Limb (tissue), 2 donors: Measurements from ENCODE around the gene BCL2L12.

ENCODE experiments used
- DNase-seq, 2 donors: peaks; one replicate each; pipeline ENCODE4 v3.0.0-alpha.2; 2016; ENCODE audit errors: extremely low spot score in 2 of 2

BCL2L12 gene

DNA sequence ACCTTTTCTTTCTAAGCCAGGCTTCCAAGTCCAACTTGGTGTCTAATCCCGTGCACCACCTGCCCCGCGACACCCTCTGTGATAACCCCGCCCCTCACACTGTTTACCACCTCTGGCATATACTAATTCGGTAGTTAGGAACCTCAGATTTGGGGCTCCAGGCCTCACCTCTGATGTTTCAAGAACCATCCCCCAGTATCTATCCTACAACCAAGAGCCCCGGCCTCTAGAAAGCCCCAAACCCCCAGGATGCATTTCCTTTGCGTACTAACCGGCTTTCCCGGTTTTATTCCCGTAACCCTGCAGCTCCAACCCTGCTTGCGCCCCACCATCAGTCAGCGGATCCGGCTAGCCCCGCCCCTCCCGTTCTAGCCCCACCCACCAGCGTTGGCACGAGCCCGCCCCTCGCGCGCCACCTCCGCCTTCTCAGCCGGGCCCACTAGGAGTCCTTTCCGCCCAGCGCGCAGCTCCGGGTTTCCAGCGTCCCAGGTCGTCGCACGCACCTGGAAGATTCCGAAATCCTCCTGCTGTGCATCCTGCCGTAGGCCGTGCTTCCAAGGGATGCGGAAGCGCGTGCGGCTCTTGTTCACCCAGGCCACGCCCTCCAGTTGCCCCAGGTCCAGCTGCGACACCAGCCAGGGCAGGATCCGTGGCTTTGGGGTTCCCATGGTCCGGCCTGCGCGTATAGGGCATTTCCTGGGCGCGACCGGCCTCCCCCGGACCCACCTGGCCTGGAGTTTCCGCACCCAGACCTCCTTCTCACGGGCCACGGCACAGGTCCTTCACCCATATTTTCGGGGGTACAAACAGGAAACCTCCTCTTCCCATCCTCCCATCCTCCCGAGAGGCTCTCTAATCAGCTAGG is 1.3 kb upstream of the BCL2L12 start:
- peak; percentile 60 to 93 for DNase-seq

DNA sequence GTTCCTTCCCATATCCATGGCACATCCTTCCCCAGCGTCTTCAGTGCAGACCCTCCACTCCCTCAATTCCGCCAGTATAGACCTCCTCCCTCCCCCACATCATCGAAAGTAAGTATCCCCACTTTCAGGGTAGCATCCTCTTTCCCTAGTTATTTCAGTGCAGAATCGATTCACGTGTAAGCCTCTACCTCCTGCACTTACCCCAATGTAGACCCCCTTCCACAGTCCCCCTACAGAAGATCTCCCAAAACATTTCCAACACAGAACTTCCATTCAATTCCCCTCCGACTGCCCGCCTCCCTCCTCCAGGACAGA is 740 bp upstream of the BCL2L12 start:
- no peak for DNase-seq

DNA sequence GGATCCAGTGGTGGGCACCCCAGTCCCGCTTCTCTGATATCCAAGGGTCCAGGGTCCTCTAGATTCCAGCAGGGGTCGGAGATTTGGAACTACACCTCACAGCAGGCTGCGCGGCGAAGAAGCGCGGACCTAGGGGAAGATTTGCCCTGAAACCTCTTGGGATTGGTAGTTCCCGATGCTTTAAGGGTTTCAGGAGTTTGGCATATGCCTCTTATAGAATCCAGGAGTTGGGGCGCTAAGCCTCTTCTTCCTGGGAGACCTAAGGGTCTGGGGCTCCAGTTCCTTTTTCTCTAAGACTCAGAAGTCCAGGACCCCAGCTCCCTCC is 349 bp downstream of the BCL2L12 start:
- DNase-seq, result no peak

DNA sequence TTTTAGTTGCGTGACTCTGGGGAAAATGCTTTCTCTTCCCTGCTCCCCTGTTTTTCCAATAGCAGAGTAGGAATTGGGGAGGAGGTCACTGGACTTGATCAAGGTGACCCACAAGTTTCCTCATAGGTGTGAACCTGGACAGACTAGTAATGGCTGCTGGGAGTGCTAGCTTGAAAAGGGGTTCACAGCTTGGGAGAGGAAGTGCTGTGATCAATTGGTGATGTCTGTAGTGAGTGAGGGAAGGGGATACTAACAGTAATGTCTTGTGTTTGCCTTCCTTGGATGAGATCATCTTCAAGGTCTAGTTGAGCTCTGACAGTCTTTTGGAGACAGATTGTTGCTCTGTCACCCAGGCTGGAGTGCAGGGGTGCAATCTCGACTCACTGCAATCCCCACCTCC is 1.7 kb downstream of the BCL2L12 start:
- no peak for DNase-seq

DNA sequence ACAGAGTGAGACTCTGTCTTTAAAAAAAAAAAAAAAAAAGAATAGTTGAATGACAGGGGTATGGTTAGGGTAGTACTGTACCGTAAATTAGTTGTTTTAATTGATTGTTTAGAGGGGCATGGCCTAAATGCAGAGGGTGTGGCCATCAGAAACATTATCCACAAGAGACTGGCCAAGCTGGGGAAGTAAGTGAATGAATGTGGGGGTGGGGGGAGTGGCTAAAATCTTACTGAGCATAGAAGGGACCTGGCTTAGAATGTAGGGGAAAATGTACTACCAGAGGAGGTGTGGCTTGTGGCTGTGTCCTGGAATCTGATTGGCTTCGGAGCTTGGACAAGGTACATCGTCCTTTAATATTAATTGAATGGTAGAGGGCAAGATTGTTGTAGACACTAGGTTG is 3.8 kb downstream of the BCL2L12 start:
- DNase-seq, result no peak

DNA sequence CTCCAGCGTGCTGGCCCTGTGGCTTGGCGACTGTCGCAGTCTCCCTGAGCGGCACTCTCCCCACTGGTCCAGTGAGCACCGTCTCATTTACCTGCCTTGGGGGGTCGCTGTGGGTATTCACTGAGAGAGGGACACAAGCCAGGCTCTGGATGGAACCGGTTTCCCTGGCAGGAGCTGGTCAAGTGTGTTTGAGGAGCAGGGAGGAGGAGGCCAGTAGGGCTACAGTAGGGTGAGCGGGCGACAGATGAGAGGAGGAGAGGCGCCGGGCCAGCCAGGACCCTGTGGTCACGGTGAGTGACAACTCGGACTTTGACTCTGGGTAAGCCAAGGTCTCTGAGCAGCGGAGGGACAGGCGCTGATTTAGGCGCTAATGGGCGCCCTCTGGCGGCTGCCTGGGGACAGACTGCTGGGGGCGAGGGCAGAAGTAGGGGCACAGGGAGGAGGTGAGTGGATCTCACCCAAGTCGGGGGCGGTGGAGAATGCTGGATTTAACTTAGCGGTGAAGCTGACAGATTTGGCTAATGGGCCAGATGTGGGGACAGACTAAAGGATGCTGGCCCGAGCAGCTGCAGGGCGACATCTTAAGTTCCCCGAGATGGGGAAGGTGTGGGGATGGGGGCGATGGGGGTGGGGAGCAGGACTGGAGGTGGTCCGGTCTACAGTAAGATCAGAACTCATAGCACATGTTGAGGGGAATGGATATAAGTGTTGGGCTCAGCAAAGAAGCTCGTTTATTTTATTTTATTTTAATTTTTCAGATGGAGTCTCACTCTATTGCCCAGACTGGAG is 6.6 kb downstream of the BCL2L12 start:
- DNase-seq, result peak; percentile 68 to 80

DNA sequence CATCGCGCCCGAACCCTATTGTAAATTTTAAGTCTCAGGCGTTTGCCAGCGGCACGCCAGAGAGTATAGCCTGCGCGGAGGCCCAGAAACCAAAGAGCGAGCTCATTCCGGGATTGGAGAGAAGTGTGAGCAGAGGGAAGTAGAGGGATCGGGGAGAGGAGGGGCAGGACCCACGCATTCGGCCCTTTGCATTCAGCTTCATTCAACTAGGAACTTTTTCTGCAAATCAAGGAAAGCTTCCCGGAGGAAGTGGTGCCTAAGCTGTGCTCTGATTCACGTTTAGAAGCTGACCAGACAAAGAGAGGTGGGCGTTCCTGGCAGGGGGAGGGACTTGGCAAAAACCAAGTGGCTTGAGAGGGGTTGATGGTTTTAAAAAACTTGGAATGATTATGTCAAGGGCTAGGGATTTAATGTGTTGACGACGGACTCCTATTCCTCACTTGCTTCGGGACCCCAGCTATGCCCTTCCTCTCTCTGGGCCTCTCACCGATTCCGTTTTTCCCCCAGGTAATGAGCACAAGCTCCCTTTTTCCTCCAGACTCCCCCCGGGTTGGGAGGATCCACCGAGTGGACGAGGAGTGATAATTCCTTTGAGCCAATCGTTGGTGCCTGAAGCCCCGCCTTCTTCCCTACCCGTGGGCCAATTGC is 10.5 kb downstream of the BCL2L12 start:
- DNase-seq, result no peak

DNA sequence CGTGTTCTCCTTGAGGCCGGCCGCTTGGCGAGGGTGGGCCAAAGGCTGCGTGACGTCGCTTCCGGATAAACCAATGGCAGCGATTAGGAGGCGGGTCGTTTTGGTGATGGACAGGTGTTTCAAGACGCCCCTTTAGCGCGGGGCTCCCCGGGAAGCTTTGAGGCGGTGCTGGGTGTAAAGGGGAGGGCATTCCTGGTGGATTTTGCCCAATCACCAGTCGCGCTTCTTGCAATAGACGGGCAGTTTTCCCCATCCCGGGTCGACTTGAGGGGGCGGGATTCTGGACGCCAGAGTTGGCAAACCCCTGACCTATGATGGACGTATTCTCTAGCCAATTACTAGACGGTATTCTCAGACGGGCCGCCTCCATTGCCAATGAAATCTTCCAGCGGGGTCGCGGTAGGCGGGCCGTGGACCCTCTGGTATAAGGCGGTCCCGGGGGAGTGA is 11.1 kb downstream of the BCL2L12 start:
- peak; percentile 100 for DNase-seq

DNA sequence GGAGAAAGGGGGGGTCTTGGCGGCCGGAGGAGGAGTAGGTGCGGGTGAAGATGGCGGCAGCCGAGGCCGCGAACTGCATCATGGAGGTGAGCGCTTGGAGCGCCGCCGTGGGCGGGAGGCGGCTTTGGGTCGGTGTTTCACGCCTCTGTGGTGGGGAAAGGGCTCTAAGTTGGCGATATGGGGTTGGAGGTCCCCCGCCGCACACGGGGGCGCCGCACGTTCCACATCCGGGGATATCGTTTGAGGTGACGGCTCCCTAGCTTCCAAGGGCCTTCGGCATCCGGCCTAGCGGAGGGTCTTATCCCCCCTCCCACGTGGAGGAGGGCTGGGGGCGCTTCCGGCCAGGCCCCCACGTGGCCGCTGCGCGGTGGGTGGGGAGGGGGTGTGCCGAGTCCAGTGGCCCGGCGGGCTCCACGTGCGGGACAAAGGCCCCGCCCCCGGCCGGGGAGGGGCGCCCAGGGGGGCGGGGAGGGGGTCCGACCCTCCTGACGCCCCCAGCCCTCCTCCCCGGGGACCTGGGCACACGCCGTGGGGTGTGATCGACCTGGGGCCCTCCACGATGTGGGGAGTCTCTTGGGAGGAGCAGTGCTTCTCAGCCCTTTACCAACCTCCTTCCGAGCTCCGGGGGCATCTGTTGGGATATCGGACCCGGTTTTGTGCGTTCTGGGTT is 11.6 kb downstream of the BCL2L12 start, which contains the start of gene PRMT1:
Gene PRMT1 (plus strand): TSS at position 41 of the 670 bp plus-strand sequence. CDS start 10 bp downstream, at position 51.
- DNase-seq, result peak in 1 of 2 donors; percentile 86

DNA sequence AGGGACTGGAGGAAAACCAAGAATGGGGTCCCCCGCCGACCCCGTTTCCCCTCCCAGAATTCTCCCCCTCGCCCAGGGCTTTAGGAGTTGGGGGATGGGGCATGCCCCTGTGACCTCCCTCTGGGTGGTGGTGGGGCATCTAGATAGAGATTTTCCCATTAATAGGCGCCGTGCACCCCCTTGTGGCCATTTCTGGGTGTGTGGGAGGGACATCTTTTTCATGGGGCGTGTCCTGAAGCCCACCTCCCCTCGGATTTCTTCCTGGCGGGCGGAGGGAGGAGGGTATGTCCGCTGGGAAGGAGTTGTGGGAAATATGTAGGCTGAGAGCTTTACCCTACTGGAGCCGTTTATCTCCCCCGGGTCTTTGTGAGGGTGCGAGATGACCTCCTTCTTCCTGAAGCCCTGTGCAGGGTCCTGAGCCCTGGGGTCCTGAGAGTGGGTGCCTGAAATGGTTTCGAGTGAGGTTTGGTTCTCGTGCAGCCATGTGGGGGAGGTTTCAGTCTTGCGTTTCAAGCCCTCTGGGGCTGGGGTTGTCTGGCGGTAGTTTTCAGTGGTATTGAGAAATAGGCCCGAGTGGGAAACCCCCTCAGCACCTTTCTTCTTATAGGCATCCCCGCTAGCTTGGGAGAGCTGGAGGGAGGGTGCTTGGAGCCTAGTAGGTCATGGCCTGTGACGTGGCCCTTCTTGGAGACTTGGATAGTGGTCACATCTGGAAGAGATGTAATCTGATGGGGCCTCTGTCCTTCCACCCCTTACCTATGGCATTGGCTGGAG is 12.4 kb downstream of the BCL2L12 start:
- peak; percentile 60 to 93 for DNase-seq

DNA sequence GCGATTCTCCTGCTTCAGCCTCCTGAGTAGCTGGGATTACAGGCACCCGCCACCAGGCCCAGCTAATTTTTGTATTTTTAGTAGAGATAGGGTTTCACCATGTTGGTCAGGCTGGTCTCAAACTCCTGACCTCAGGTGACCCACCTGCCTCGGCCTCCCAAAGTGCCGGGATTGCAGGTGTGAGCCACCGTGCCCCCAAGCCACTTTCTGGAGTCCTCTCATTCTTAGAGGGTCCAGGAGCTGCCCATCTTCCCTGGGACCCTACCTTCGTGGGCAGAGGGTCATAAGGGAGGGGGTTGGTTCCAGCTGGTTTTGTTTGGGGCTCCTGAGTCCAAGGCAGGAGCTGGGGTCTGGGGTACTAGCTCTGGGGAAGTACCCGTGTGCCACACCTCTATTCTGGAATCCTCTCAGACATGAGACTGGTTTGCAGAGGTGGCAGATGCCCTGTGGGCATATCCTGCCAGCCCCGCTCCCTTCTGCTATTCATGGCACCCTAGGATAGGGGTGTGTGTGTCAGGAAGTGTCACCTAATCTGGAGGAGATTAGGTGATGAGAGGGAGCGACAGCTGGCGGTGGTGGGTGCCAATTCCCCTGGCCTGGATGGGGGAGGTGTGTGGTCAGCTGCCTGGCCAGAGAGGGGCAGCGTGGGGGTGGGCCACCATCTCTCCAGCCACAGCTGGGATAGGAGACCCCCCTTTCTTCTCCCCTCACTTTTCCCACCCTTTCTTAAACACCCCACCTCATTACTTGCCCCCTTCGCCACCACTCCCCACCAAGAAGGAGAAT is 13.4 kb downstream of the BCL2L12 start:
- no peak for DNase-seq

DNA sequence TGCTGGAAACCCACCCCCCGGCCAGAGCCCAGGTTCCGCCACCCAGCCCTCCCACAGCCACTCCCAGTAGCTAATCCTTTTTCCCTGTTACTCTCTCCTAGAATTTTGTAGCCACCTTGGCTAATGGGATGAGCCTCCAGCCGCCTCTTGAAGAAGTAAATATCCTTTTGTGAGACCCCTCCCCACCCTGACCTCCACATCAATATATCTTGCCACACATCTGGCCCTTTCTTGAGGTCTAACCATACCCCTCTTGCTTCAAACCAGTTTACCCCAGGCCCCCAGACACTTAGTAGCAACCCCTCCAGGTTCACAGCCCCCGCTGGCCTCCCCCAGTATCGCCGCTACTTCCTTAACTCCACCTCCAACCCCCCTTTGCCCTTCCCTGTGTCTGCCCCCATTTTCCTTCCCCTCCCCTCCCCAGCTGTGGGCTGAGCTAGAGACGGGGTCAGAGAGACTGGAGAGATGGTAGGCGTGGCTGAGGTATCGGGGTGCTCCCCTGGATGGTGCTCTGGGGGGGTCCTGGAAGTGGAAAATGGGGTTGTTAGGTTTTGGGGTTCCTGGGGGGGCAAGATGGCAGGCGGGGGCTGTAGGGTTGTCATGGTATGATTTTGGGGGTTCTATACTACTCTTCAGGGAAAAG is 14.2 kb downstream of the BCL2L12 start:
- no peak for DNase-seq

DNA sequence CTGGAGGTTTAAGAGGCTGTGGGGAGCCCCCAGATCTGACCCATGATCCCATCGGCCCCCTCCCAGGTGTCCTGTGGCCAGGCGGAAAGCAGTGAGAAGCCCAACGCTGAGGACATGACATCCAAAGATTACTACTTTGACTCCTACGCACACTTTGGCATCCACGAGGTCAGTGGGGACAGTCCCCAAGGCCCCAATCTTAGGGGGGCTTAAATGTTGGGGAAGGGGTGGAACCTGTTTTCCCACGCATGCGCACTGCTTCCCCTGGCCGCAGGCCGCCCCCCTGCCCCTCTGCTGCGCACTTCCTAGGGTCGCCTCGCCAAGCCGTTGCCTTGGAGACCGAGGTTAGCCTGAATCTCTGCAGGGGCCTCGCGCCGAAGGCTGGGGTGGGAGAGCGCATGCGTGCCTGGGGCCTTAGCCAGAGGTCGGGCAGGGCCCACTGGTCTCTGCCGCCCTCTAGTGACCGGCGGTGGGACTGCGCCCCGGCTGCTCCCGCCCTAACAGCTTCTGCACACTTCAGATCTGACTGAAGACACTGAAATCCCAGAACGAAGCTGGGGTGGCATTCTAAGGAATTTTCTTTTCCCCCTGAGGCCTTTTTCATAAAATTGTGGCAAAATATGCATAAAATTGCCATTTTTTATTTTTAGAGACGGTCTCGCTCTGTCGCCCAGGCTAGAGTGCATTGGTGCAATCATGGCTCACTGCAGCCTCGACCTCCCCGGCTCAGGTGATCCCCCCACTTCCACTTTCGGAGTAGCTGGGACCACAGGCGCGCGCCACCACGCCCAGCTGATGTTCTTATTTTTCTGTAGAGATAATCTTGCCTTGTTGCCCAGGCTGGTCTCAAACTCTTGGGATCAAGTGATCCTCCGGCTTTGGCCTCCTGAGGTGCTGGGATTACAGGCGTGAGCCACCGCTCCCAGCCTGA is 15.0 kb downstream of the BCL2L12 start:
- DNase-seq, result peak; percentile 96 to 98

DNA sequence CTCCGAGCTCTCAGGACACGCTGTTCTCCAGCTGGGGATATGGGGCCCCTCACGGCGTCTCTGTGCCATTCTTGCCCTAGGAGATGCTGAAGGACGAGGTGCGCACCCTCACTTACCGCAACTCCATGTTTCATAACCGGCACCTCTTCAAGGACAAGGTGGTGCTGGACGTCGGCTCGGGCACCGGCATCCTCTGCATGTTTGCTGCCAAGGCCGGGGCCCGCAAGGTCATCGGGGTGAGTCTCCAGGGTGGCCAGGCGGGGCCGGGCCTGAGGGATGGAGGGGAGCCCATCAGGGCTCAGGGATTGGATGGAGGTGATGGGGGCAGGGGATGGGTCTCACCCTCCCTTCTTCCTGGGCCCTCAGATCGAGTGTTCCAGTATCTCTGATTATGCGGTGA is 16.1 kb downstream of the BCL2L12 start:
- no peak for DNase-seq

DNA sequence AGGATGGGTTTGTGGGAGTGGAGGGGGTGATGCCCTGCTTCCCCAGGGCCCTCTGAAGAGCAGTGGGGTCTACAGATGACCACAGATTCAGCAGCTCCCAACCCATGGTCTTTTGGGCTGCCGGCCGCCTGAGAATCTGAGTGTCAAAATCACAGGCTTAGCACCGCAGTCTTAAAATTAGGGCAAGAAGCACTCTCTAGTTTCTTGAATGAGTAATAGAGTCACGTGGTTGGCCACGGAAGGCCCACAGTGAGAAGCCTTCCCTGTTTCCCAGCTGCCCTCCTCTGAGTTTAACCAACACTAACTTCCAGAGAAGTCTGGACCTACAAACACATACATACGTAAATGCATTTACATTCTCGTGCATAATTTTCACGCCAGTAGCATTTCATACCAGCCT is 16.5 kb downstream of the BCL2L12 start:
- no peak for DNase-seq

DNA sequence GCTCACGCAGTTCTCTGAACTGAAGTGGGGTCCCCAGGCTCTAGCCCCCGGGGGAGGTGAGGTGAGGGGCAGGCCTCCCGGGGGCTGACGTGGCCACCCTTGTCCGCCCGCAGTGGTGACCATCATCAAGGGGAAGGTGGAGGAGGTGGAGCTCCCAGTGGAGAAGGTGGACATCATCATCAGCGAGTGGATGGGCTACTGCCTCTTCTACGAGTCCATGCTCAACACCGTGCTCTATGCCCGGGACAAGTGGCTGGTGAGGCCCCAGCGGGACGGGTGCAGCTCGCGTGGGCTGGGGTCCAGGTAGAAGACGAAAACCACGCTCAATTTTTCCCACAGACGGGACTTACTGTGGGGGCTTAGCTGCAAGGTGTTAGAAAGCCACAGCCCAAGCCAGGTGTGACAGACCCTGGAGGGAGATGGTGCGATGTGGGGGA is 18.1 kb downstream of the BCL2L12 start:
- DNase-seq, result no peak

DNA sequence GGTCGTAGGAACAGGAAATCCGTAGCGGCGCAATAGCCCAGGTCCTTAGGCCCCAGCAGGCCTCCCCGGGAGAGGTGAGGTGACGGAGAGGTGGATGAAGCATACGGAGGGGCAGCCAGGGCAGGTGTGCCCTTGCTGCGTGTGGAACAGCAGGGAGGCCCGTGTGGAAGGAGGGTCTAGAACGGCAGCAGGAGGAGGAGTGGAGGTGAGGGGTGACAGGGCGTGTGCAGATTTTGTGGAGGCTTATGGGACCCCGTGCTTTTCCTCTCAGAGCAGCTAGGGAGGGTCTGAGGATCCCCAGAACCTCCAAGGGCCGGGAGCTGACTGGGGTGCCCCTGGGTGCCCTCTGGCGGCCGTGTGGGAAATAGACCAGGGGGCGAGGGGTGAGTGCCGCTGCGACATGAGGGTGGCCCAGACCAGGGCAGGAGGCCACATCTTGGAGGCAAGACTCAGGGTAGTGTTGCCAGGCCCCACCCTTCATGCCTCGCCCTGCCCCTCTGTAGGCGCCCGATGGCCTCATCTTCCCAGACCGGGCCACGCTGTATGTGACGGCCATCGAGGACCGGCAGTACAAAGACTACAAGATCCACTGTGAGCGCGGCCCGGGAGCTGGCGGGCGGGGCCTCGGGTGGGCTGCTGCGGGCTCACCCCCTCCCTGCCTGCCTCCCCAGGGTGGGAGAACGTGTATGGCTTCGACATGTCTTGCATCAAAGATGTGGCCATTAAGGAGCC is 18.7 kb downstream of the BCL2L12 start:
- no peak for DNase-seq
